ENCODE results near the gene KIAA1549.

DNA sequence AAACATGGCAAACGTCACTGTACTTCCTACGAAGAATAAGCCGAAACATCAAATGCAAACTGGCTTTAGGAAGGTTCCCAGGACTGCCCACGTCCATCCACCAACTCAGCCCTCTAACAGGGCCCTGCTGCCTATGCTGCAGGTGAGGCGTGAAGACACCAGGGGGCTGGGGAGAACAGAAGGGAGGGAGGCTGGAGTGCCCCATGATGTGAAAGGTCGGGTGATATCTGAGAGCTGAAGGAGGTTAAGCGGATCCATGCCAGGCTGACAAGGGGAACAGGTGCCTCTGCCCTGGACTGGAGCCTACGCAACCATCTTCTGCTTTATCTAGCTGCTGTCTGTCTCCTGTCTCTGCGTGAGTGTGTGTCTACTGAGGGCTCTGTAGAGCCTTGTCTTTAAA lies 143.0 kb downstream of the KIAA1549 start:
- TF ChIP-seq EP300 (IDR thresholded peaks at IDR 0.05) (no peak), CTCF (IDR thresholded peaks at IDR 0.05) (no peak), POLR2A (IDR thresholded peaks at IDR 0.05) (no peak)

Data from ovary (tissue), 3 donors.